HepG2 (cell line): ENCODE results near the gene PLPPR3. TPM values are rescaled to one million over a fixed set of nuclear protein-coding genes. Genes with fewer than 3 reads are reported as not detected.

Experiments
- ATAC-seq: fragments of 200-7000 bp; cut with Tn5 transposase; 3 replicates; pipeline ENCODE4 v1.9.1; 2020; ENCODE audit warnings: mild to moderate bottlenecking, moderate library complexity
- BruUV-seq: library from RNA; stranded (reverse); fragments of 400-500 nt; replicated peaks from 2 replicates; lab custom pipeline; 2021; lab: Mats Ljungman, UMichigan
- CTCF ChIA-PET: fragments of 300-600 bp; formaldehyde crosslinking; extraction: SDS; loops from one replicate; lab custom pipeline; 2021; ENCODE audit warnings: low total read pairs, inconsistent platforms, low intra/inter-chr PET ratio; lab: Yijun Ruan, JAX
- POLR2A ChIA-PET: fragments of 350-600 bp; sonication (Branson Sonifier 250); formaldehyde crosslinking; loops from one replicate; lab custom pipeline; 2020; ENCODE audit warnings: antibody characterized with exemption, inconsistent platforms; lab: Yijun Ruan, JAX
- DNase-seq: peaks from one replicate; pipeline ENCODE4 v3.0.0-alpha.2; 2015; ENCODE audit warnings: low spot score
- FAIRE-seq: peaks from 3 replicates; lab custom pipeline; 2011; peaks lifted over from hg19 to GRCh38; lab: Jason Lieb, UNC
- H2AFZ ChIP-seq: one replicate; pipeline ENCODE4 v1.6.1; 2011; ENCODE audit warnings: low read length, inconsistent platforms
- H3K27ac ChIP-seq: fragments of 300-600 bp; 3 replicates; pipeline ENCODE4 v1.8.0; 2011; ENCODE audit warnings: mixed run types, mild to moderate bottlenecking, mixed read lengths, low read length, inconsistent platforms; ENCODE audit not compliant: insufficient read depth; ENCODE audit errors: extremely low read length
- H3K27me3 ChIP-seq, 2 experiments: fragments of 200-600 bp in 1 of 2; 2 replicates in 1 of 2; 3 replicates in 1 of 2; pipeline versions ENCODE4 v1.6.0 to v1.8.0; 2011; ENCODE audit warnings: low read length in 2 of 2, mild to moderate bottlenecking in 2 of 2, moderate library complexity in 2 of 2, inconsistent platforms in 1 of 2; ENCODE audit not compliant: insufficient read depth in 2 of 2, control insufficient read depth in 1 of 2
- H3K36me3 ChIP-seq, 2 experiments: fragments of 200-600 bp in 1 of 2; replicated peaks in 1 of 2; 2 replicates in 1 of 2; 3 replicates in 1 of 2; pipeline versions ENCODE4 v1.5.1 to v1.8.0; 2011; ENCODE audit warnings: low read length in 2 of 2, inconsistent platforms in 1 of 2; ENCODE audit not compliant: insufficient read depth in 2 of 2, control insufficient read depth in 1 of 2
- H3K4me1 ChIP-seq: 2 replicates; pipeline ENCODE4 v1.5.1; 2012; ENCODE audit warnings: low read length, inconsistent platforms; ENCODE audit not compliant: insufficient read depth
- H3K4me2 ChIP-seq: 2 replicates; pipeline ENCODE4 v1.6.0; 2011; ENCODE audit warnings: low read depth, low read length, inconsistent platforms
- H3K4me3 ChIP-seq, 3 experiments: fragments of 200-600 bp in 1 of 3; sonication (generic), shearing (Covaris generic) in 1 of 3; replicated peaks in 1 of 3; 2 replicates each; pipeline ENCODE4 v1.5.1; 2011 to 2016; ENCODE audit warnings: low read length in 3 of 3, inconsistent platforms in 2 of 3, low read depth in 2 of 3, mild to moderate bottlenecking in 2 of 3, control low read depth in 1 of 3, mixed read lengths in 1 of 3; ENCODE audit not compliant: insufficient read depth in 1 of 3
- H3K79me2 ChIP-seq: one replicate; pipeline ENCODE4 v1.6.1; 2011; ENCODE audit warnings: low read length, inconsistent platforms; ENCODE audit not compliant: insufficient read depth
- H3K9ac ChIP-seq: 2 replicates; pipeline ENCODE4 v1.6.0; 2011; ENCODE audit warnings: mild to moderate bottlenecking, low read depth, low read length, inconsistent platforms; ENCODE audit not compliant: insufficient read depth
- H3K9me3 ChIP-seq: 2 replicates; pipeline ENCODE4 v1.5.1; 2012; ENCODE audit warnings: mild to moderate bottlenecking, low read length
- H4K20me1 ChIP-seq: 2 replicates; pipeline ENCODE4 v1.6.0; 2011; ENCODE audit warnings: inconsistent platforms, mild to moderate bottlenecking, low read length, moderate library complexity; ENCODE audit not compliant: insufficient read depth
- ARID2 ChIP-seq: sonication (generic); formaldehyde crosslinking; IDR thresholded peaks from 2 replicates; pipeline ENCODE4 v1.8.1; 2022; ENCODE audit warnings: mild to moderate bottlenecking, missing genetic modification reagents, borderline replicate concordance
- ARID4A ChIP-seq: sonication (generic); formaldehyde crosslinking; IDR thresholded peaks from 2 replicates; pipeline ENCODE4 v1.5.0; 2020; ENCODE audit warnings: mild to moderate bottlenecking, missing genetic modification reagents, borderline replicate concordance
- CBX2 ChIP-seq, 2 experiments: fragments of 200-600 bp in 1 of 2; sonication (generic); formaldehyde crosslinking in 1 of 2; IDR thresholded peaks; 2 replicates each; pipeline versions ENCODE4 v1.7.0 to v1.8.1; 2018 to 2022; ENCODE audit warnings: low read depth in 2 of 2, low read length in 1 of 2, mild to moderate bottlenecking in 1 of 2, missing genetic modification reagents in 1 of 2
- FIP1L1 ChIP-seq: fragments of 200-400 bp; formaldehyde crosslinking; IDR thresholded peaks from 2 replicates; pipeline ENCODE4 v1.6.1; 2018; ENCODE audit warnings: low read depth, mild to moderate bottlenecking, low read length, moderate library complexity, borderline replicate concordance; ENCODE audit not compliant: insufficient read depth
- IRF9 ChIP-seq: sonication (generic); formaldehyde crosslinking; IDR thresholded peaks from 2 replicates; pipeline ENCODE4 v1.8.0; 2022; ENCODE audit warnings: missing genetic modification reagents, mild to moderate bottlenecking, borderline replicate concordance
- NFIB ChIP-seq: sonication (generic); formaldehyde crosslinking; IDR thresholded peaks from 2 replicates; pipeline ENCODE4 v1.9.0; 2021; ENCODE audit warnings: missing genetic modification reagents, mild to moderate bottlenecking, borderline replicate concordance
- PITX1 ChIP-seq: sonication (generic); formaldehyde crosslinking; IDR thresholded peaks from 2 replicates; pipeline ENCODE4 v1.5.1; 2020; ENCODE audit warnings: mild to moderate bottlenecking, missing genetic modification reagents
- POLR2A ChIP-seq, 2 experiments: IDR thresholded peaks; 2 replicates each; pipeline ENCODE4 v1.6.1; 2011; ENCODE audit warnings: low read depth in 2 of 2, low read length in 2 of 2, mild to moderate bottlenecking in 1 of 2, moderate library complexity in 1 of 2; ENCODE audit not compliant: insufficient read depth in 1 of 2
- SIN3A ChIP-seq: IDR thresholded peaks from 2 replicates; pipeline ENCODE4 v1.6.1; 2011; ENCODE audit warnings: low read depth, mild to moderate bottlenecking, control low read depth, low read length, borderline replicate concordance
- SNAI1 ChIP-seq: sonication (generic); formaldehyde crosslinking; IDR thresholded peaks from 2 replicates; pipeline ENCODE4 v1.5.0; 2020; ENCODE audit warnings: mild to moderate bottlenecking, missing genetic modification reagents, borderline replicate concordance
- THYN1 ChIP-seq: sonication (generic); formaldehyde crosslinking; IDR thresholded peaks from 2 replicates; pipeline ENCODE4 v1.8.1; 2023; ENCODE audit warnings: low read depth, mild to moderate bottlenecking, moderate library complexity, missing genetic modification reagents, borderline replicate concordance
- TRIM24 ChIP-seq: sonication (generic); formaldehyde crosslinking; IDR thresholded peaks from 2 replicates; pipeline ENCODE4 v1.8.0; 2022; ENCODE audit warnings: mild to moderate bottlenecking, missing genetic modification reagents
- ZFP82 ChIP-seq: sonication (generic); formaldehyde crosslinking; IDR thresholded peaks from 2 replicates; pipeline ENCODE4 v1.5.1; 2020; ENCODE audit warnings: mild to moderate bottlenecking, missing genetic modification reagents, borderline replicate concordance
- ZKSCAN5 ChIP-seq: sonication (generic); formaldehyde crosslinking; IDR thresholded peaks from 2 replicates; pipeline ENCODE4 v1.5.1; 2020; ENCODE audit warnings: mild to moderate bottlenecking, missing genetic modification reagents
- ZNF33A ChIP-seq: sonication (generic); formaldehyde crosslinking; IDR thresholded peaks from 2 replicates; pipeline ENCODE4 v1.5.1; 2020; ENCODE audit warnings: missing genetic modification reagents, mild to moderate bottlenecking, moderate library complexity, borderline replicate concordance
- ZNF777 ChIP-seq: sonication (generic); formaldehyde crosslinking; IDR thresholded peaks from 2 replicates; pipeline ENCODE4 v1.4.0; 2020; ENCODE audit warnings: missing genetic modification reagents
- ZNF879 ChIP-seq: sonication (generic); formaldehyde crosslinking; IDR thresholded peaks from 2 replicates; pipeline ENCODE4 v1.8.1; 2023; ENCODE audit warnings: missing genetic modification reagents
- WGBS: methylation state at CpG from one replicate; pipeline ENCODE4 v1.1.6; 2017; ENCODE audit warnings: low lambda C conversion rate; 5-methylcytosine and 5-hydroxymethylcytosine counted together
- in situ Hi-C: cut with HindIII; loops from 2 replicates; pipeline ENCODE4 v1.10.0; 2017; ENCODE audit warnings: low pct_unique_long_range_greater_than_20kb; ENCODE audit not compliant: extremely low pct_ligation_motif_present
- intact Hi-C: fragments of 100-400 bp; cut with micrococcal nuclease; formaldehyde crosslinking; loops from one replicate; pipeline ENCODE4 v1.10.0; 2022; ENCODE audit not compliant: unreplicated experiment
- polyA plus RNA-seq, 8 experiments: library from polyadenylated mRNA; depleted of rRNA in 3 of 8; stranded (reverse) in 7 of 8; unstranded in 1 of 8; fragments of >200 nt; fragmentation: Illumina TruSeq in 4 of 8; extraction: Trizol in 4 of 8; gene quantifications; 2 replicates each; pipeline versions ENCODE4 v1.2.1 to v1.2.3, GENCODE V29; 2011 to 2016; ENCODE audit warnings: low read depth in 4 of 8, missing spikeins in 1 of 8, mixed read lengths in 1 of 8; ENCODE audit not compliant: insufficient read depth in 1 of 8
- total RNA-seq, 5 experiments: library from RNA; depleted of rRNA; stranded (reverse); fragments of >200 nt; fragmentation: Illumina TruSeq; extraction: Trizol; gene quantifications; 2 replicates each; pipeline ENCODE4 v1.2.3, GENCODE V29; 2016; ENCODE audit warnings: low read depth in 1 of 5

PLPPR3 gene
- total and polyA plus RNA-seq, 2 of the 13 experiments (the other 11 are each of a cell fraction or from before 2014, with no cell fraction given), result 0.07 to 0.16 TPM

- Histone ChIP-seq H3K9me3 (no peaks in the 10 kb centered on the region), H3K27me3 (no peaks in the 10 kb centered on the region; a peak in 1 of 5 replicates), H4K20me1 (peaks cover 28% of the 10 kb centered on the region), H3K79me2 (peaks cover 30% of the 10 kb centered on the region), H3K36me3 (peaks cover 7 to 9% of the 10 kb centered on the region in 2 experiments; a peak in 4 of 5 replicates), H3K4me2 (peak overlapping the region; percentile 77), H3K9ac (peak overlapping the region; percentile 91), H3K4me1 (peaks cover 69% of the 10 kb centered on the region), H3K27ac (peak overlapping the region; percentile 87), H3K4me3 (peak overlapping the region; percentile 69 to 85 (median 69)), H2AFZ (no peak overlapping the region)
- no peak for FAIRE-seq
- DNase-seq, result no peak
- no TSS peak for BruUV-seq
- intact Hi-C loops (no loop called here), in situ Hi-C loops (no loop called here)
- POLR2A ChIA-PET, result interaction anchor here (1.6 to 2.0 kb wide), 2 partner anchors 14 to 56 kb away, joined by 4 to 10 read pairs; no protein-coding TSS in a partner anchor
- CTCF ChIA-PET, result no interaction called here
- WGBS, result 67% methylated on average over 11 of the region's 39 CpGs
- ATAC-seq, result no peak
- TF ChIP-seq PITX1 (CRISPR knock-in tag) (0 out of 2 replicates have a peak, but pooled peaks have one; percentile 17), IRF9 (CRISPR knock-in tag) (peak; percentile 14; the same call in 1 of the 2 replicates), CBX2 (IDR thresholded peaks at IDR 0.05; ENCODE audit: low read depth, low read length) (no peak), CBX2 (CRISPR knock-in tag; IDR thresholded peaks at IDR 0.05; ENCODE audit: low read depth) (no peak), ARID4A (no peak), SNAI1 (CRISPR knock-in tag) (0 out of 2 replicates have a peak, but pooled peaks have one; percentile 42), POLR2A (IDR thresholded peaks at IDR 0.05; ENCODE audit: insufficient read depth in 1 of 2, low read depth in 2 of 2, low read length in 2 of 2) (peak in 1 of 2 experiments; percentile 12; a peak in 1 of 4 replicates), ZNF879 (CRISPR knock-in tag) (no peak), NFIB (CRISPR knock-in tag) (no peak), ZFP82 (CRISPR knock-in tag) (no peak), ZNF33A (CRISPR knock-in tag) (0 out of 2 replicates have a peak, but pooled peaks have one; percentile 33), ZNF777 (peak; percentile 32; the same call in 1 of the 2 replicates), TRIM24 (CRISPR knock-in tag) (0 out of 2 replicates have a peak, but pooled peaks have one; percentile 14), ARID2 (CRISPR knock-in tag) (no peak), SIN3A (no peak), ZKSCAN5 (CRISPR knock-in tag) (0 out of 2 replicates have a peak, but pooled peaks have one; percentile 10), FIP1L1 (no peak), THYN1 (CRISPR knock-in tag) (no peak)
Observed at GRCh38 chr19:795691-796581, 25.8 kb downstream of the PLPPR3 start.
